ENCODE results near the gene PRDM15.

The PRDM15 gene

GRCh38 chr21:41895643-41896493, 16.7 kb upstream of the PRDM15 start:
- Histone ChIP-seq H3K9me2 (replicated peaks; ENCODE audit: insufficient read depth, low read length) (no peaks in the 10 kb centered on the region), H2AFZ (ENCODE audit: low read length) (no peak overlapping the region), H3K4me2 (ENCODE audit: low read depth, low read length) (no peak overlapping the region), H3F3A (ENCODE audit: insufficient read depth, low read length) (no peaks in the 10 kb centered on the region), H3K79me2 (ENCODE audit: low read length) (no peaks in the 10 kb centered on the region), H4K20me1 (ENCODE audit: insufficient read depth, low read length) (no peaks in the 10 kb centered on the region), H3K4me3 (ENCODE audit: low read length) (no peak overlapping the region), H3K36me3 (replicated peaks; ENCODE audit: insufficient read depth, low read length) (no peaks in the 10 kb centered on the region), H3K27me3 (replicated peaks; ENCODE audit: insufficient read depth, low read length) (no peaks in the 10 kb centered on the region), H3K27ac (ENCODE audit: low read length) (no peak overlapping the region), H3K4me1 (ENCODE audit: low read length) (no peaks in the 10 kb centered on the region), H3K9ac (ENCODE audit: low read length) (no peak overlapping the region), H3K9me3 (replicated peaks; ENCODE audit: insufficient read depth, low read length) (no peaks in the 10 kb centered on the region)
- TF ChIP-seq EZH2phosphoT487 (IDR thresholded peaks at IDR 0.05; ENCODE audit: low read length) (no peak), EZH2 (optimal IDR thresholded peaks at IDR 0.05; ENCODE audit: low read depth, low read length) (no peak), CTCF (IDR thresholded peaks at IDR 0.05; ENCODE audit: low read length) (no peak)
- DNase-seq, result no peak

GRCh38 chr21:41894922-41895557, 15.9 kb upstream of the PRDM15 start:
- Histone ChIP-seq H3K27me3 (replicated peaks; ENCODE audit: insufficient read depth, low read length) (no peaks in the 10 kb centered on the region), H3K27ac (ENCODE audit: low read length) (no peak overlapping the region), H3K9me3 (replicated peaks; ENCODE audit: insufficient read depth, low read length) (no peaks in the 10 kb centered on the region), H3K36me3 (replicated peaks; ENCODE audit: insufficient read depth, low read length) (no peaks in the 10 kb centered on the region), H3F3A (ENCODE audit: insufficient read depth, low read length) (no peaks in the 10 kb centered on the region), H3K4me1 (ENCODE audit: low read length) (no peaks in the 10 kb centered on the region), H4K20me1 (ENCODE audit: insufficient read depth, low read length) (no peaks in the 10 kb centered on the region), H3K79me2 (ENCODE audit: low read length) (no peaks in the 10 kb centered on the region), H3K9me2 (replicated peaks; ENCODE audit: insufficient read depth, low read length) (no peaks in the 10 kb centered on the region), H3K4me3 (ENCODE audit: low read length) (no peak overlapping the region), H2AFZ (ENCODE audit: low read length) (no peak overlapping the region), H3K9ac (ENCODE audit: low read length) (no peak overlapping the region), H3K4me2 (ENCODE audit: low read depth, low read length) (no peak overlapping the region)
- TF ChIP-seq EZH2phosphoT487 (IDR thresholded peaks at IDR 0.05; ENCODE audit: low read length) (no peak), EZH2 (optimal IDR thresholded peaks at IDR 0.05; ENCODE audit: low read depth, low read length) (no peak), CTCF (IDR thresholded peaks at IDR 0.05; ENCODE audit: low read length) (no peak)
- DNase-seq, result no peak

GRCh38 chr21:41894511-41894910, 15.4 kb upstream of the PRDM15 start:
- Histone ChIP-seq H3K36me3 (replicated peaks; ENCODE audit: insufficient read depth, low read length) (no peaks in the 10 kb centered on the region), H3K4me2 (ENCODE audit: low read depth, low read length) (no peak overlapping the region), H3F3A (ENCODE audit: insufficient read depth, low read length) (no peaks in the 10 kb centered on the region), H4K20me1 (ENCODE audit: insufficient read depth, low read length) (no peaks in the 10 kb centered on the region), H3K27me3 (replicated peaks; ENCODE audit: insufficient read depth, low read length) (no peaks in the 10 kb centered on the region), H3K9ac (ENCODE audit: low read length) (no peak overlapping the region), H2AFZ (ENCODE audit: low read length) (no peak overlapping the region), H3K9me3 (replicated peaks; ENCODE audit: insufficient read depth, low read length) (no peaks in the 10 kb centered on the region), H3K27ac (ENCODE audit: low read length) (no peak overlapping the region), H3K4me3 (ENCODE audit: low read length) (no peak overlapping the region), H3K79me2 (ENCODE audit: low read length) (no peaks in the 10 kb centered on the region), H3K4me1 (ENCODE audit: low read length) (no peaks in the 10 kb centered on the region), H3K9me2 (replicated peaks; ENCODE audit: insufficient read depth, low read length) (no peaks in the 10 kb centered on the region)
- no peak for TF ChIP-seq EZH2 (optimal IDR thresholded peaks at IDR 0.05; ENCODE audit: low read depth, low read length)
- no peak for TF ChIP-seq EZH2phosphoT487 (IDR thresholded peaks at IDR 0.05; ENCODE audit: low read length)
- TF ChIP-seq CTCF (IDR thresholded peaks at IDR 0.05; ENCODE audit: low read length), result no peak
- no peak for DNase-seq
